Neural progenitor cell (in vitro differentiated cells): ENCODE results near the gene MPZL3. TPM values are rescaled to one million over a fixed set of nuclear protein-coding genes. Genes with fewer than 3 reads are reported as not detected.
"Not testable (repeated sequence)": the region's sequence is repeated elsewhere in the genome, so short reads cannot be mapped to it uniquely, and the experiment has no call there.

Experiments
- DNase-seq: peaks from one replicate; pipeline ENCODE4 v3.0.0-alpha.2; 2016; ENCODE audit warnings: low spot score
- H2AFZ ChIP-seq: fragments of 200-600 bp; sonication (generic); replicated peaks from 2 replicates; pipeline ENCODE4 v1.6.1; 2016; ENCODE audit warnings: antibody characterized with exemption
- H3F3A ChIP-seq: fragments of 200-600 bp; sonication (generic); 2 replicates; pipeline ENCODE4 v1.6.1; 2016; ENCODE audit warnings: antibody characterized with exemption, low read depth
- H3K27ac ChIP-seq: fragments of 200-600 bp; sonication (generic); 2 replicates; pipeline ENCODE4 v1.5.1; 2016; ENCODE audit warnings: mild to moderate bottlenecking
- H3K27me3 ChIP-seq: fragments of 200-600 bp; sonication (generic); 2 replicates; pipeline ENCODE4 v1.6.1; 2016; ENCODE audit warnings: mild to moderate bottlenecking, moderate library complexity
- H3K36me3 ChIP-seq: fragments of 200-600 bp; sonication (generic); 2 replicates; pipeline ENCODE4 v1.5.1; 2016
- H3K4me1 ChIP-seq: fragments of 200-600 bp; sonication (generic); 2 replicates; pipeline ENCODE4 v1.6.1; 2016; ENCODE audit warnings: mixed run types
- H3K4me2 ChIP-seq: fragments of 200-600 bp; sonication (generic); 2 replicates; pipeline ENCODE4 v1.6.1; 2016
- H3K4me3 ChIP-seq: fragments of 200-600 bp; sonication (generic); 2 replicates; pipeline ENCODE4 v1.5.1; 2016
- H3K79me2 ChIP-seq: fragments of 200-600 bp; sonication (generic); 2 replicates; pipeline ENCODE4 v1.6.1; 2016; ENCODE audit warnings: low read depth
- H3K9ac ChIP-seq: fragments of 200-600 bp; sonication (generic); 2 replicates; pipeline ENCODE4 v1.6.1; 2016
- H3K9me3 ChIP-seq: fragments of 200-600 bp; sonication (generic); 2 replicates; pipeline ENCODE4 v1.5.1; 2016; ENCODE audit warnings: low read depth
- H4K20me1 ChIP-seq: fragments of 200-600 bp; sonication (generic); 2 replicates; pipeline ENCODE4 v1.6.1; 2016; ENCODE audit warnings: low read depth
- H3K27ac Mint-ChIP-seq: 3 replicates; pipeline ENCODE4 v1.8.0; 2021; ENCODE audit warnings: mixed read lengths
- H3K27me3 Mint-ChIP-seq: 2 replicates; pipeline ENCODE4 v1.8.0; 2022; ENCODE audit warnings: low read depth, mild to moderate bottlenecking, inconsistent platforms, moderate library complexity, mixed read lengths; ENCODE audit not compliant: insufficient read depth
- H3K36me3 Mint-ChIP-seq: 3 replicates; pipeline ENCODE4 v1.8.0; 2021; ENCODE audit warnings: mixed read lengths
- H3K4me1 Mint-ChIP-seq: 3 replicates; pipeline ENCODE4 v1.8.0; 2021; ENCODE audit warnings: mixed read lengths
- H3K4me3 Mint-ChIP-seq: 3 replicates; pipeline ENCODE4 v1.8.0; 2021; ENCODE audit warnings: mild to moderate bottlenecking, moderate library complexity, mixed read lengths
- H3K9me3 Mint-ChIP-seq: 3 replicates; pipeline ENCODE4 v1.8.0; 2020; ENCODE audit warnings: mixed read lengths
- CTCF ChIP-seq: fragments of 200-600 bp; sonication (generic); IDR thresholded peaks from 2 replicates; pipeline ENCODE4 v1.5.1; 2017; ENCODE audit warnings: antibody characterized with exemption, mild to moderate bottlenecking
- EZH2 ChIP-seq: fragments of 200-600 bp; sonication (generic); IDR thresholded peaks from 2 replicates; pipeline ENCODE4 v1.6.1; 2017; ENCODE audit warnings: antibody characterized with exemption, mild to moderate bottlenecking, moderate library complexity
- EZH2phosphoT487 ChIP-seq: fragments of 200-600 bp; sonication (generic); IDR thresholded peaks from 2 replicates; pipeline ENCODE4 v1.6.1; 2017; ENCODE audit warnings: antibody characterized with exemption
- total RNA-seq: library from RNA; depleted of rRNA; stranded (reverse); fragments of >200 nt; gene quantifications from 2 replicates; pipeline ENCODE4 v1.2.3, GENCODE V29; 2015; ENCODE audit warnings: low replicate concordance

MPZL3 gene
- total RNA-seq, 1 donor from 2014 or later: 5.7 TPM

DNA sequence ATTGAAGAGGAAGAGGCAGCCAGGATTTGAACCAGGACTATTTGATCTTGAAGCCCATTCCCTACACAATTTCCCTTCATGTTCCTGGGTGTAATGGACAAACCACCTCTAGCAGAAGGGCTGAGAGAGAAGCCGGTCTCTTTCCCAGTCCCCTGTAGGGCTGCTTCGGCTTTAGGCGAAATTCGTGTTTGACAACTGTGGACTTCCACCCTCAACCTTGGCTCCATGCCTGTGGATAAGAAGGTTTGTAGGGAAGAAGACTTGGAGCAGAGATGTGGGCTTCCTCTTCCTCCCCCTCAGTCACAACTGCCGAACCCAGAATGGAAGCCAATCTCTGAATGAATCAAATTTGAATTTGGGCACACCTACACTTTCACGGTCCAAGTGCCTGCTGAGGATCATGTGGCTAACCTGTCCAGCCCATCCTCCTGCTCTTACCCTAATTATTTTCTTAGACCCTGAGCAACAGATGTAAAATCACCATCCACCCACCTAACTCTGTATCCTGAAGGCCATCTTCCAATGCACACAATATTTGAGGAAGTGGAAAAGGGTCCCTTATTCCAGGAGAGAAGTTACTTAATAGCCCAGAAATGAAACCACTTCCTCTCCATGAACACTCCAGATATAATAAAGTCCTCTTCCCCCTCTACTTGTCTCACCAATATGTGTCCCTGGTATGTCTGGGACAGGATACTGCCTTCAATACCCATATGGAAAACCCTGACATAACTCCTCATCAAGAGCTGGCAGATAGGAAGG lies 65.6 kb downstream of the MPZL3 start:
- H3K4me1 Mint-ChIP-seq: no peaks in the 10 kb centered on the region
- no peaks in the 10 kb centered on the region for H3K4me1 ChIP-seq
- H3K79me2 ChIP-seq: no peaks in the 10 kb centered on the region
- H3K36me3 Mint-ChIP-seq: peaks cover 3% of the 10 kb centered on the region
- no peak for TF ChIP-seq EZH2
- TF ChIP-seq CTCF: no peak
- TF ChIP-seq EZH2phosphoT487: no peak
- H4K20me1 ChIP-seq: no peaks in the 10 kb centered on the region
- H3K4me3 Mint-ChIP-seq: no peak overlapping the region
- no peaks in the 10 kb centered on the region for H3F3A ChIP-seq
- H3K27me3 ChIP-seq: no peaks in the 10 kb centered on the region
- H3K27ac ChIP-seq: no peak overlapping the region
- H3K9me3 ChIP-seq: no peaks in the 10 kb centered on the region
- no peak overlapping the region for H3K9ac ChIP-seq
- H3K36me3 ChIP-seq: no peaks in the 10 kb centered on the region
- H3K4me3 ChIP-seq: no peak overlapping the region
- no peak for DNase-seq
- H2AFZ ChIP-seq: no peak overlapping the region
- H3K9me3 Mint-ChIP-seq: peaks cover 10% of the 10 kb centered on the region
- no peaks in the 10 kb centered on the region for H3K27me3 Mint-ChIP-seq
- no peak overlapping the region for H3K27ac Mint-ChIP-seq
- no peak overlapping the region for H3K4me2 ChIP-seq

- Histone ChIP-seq H4K20me1 (no peaks in the 10 kb centered on the region), H3K9me3 (no peaks in the 10 kb centered on the region), H2AFZ (no peak overlapping the region), H3K4me1 (peaks cover 8% of the 10 kb centered on the region), H3K27me3 (no peaks in the 10 kb centered on the region), H3F3A (peaks cover 4% of the 10 kb centered on the region), H3K79me2 (no peaks in the 10 kb centered on the region), H3K27ac (no peak overlapping the region), H3K4me3 (no peak overlapping the region), H3K4me2 (no peak overlapping the region), H3K36me3 (no peaks in the 10 kb centered on the region), H3K9ac (no peak overlapping the region)
- H3K4me3 Mint-ChIP-seq: no peak overlapping the region
- H3K9me3 Mint-ChIP-seq: peaks cover 2% of the 10 kb centered on the region
- no peaks in the 10 kb centered on the region for H3K27me3 Mint-ChIP-seq
- no peak for DNase-seq
- no peaks in the 10 kb centered on the region for H3K36me3 Mint-ChIP-seq
- TF ChIP-seq EZH2phosphoT487 (no peak), EZH2 (no peak), CTCF (no peak)
- peaks cover 6% of the 10 kb centered on the region for H3K4me1 Mint-ChIP-seq
- H3K27ac Mint-ChIP-seq: peak overlapping the region; percentile 58
Observed at GRCh38 chr11:118184784-118185579, 67.2 kb downstream of the MPZL3 start.

- H3K27ac Mint-ChIP-seq, DNase-seq: not testable (repeated sequence)
Observed at GRCh38 chr11:118183691-118184090, 68.5 kb downstream of the MPZL3 start.

DNA sequence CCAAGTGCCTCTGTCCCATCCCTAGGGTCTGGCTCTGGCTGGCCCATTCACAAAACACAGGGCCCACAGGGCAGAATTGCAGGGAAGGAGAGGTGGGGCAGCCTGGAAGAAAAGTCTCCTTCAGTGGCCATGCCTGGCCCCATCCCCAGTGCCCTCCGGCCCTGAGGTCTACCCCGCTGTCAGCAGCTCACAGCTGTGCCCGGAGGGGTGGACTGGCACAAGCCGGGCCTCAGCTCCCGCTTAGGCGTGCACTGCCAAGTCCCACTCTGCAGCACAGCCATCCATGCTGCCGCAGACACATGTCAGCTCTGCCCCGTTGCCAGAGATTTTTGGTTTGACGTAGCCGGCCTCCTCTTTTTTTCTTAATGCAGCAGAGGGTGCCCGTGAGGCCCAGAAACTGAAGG lies 71.9 kb downstream of the MPZL3 start:
- no peak for TF ChIP-seq EZH2
- peak; percentile 16 for TF ChIP-seq CTCF
- H3K27ac ChIP-seq: no peak overlapping the region
- H3K9me3 Mint-ChIP-seq: no peaks in the 10 kb centered on the region
- peaks cover 14% of the 10 kb centered on the region for H3F3A ChIP-seq
- H3K27ac Mint-ChIP-seq: peak overlapping the region; percentile 26
- peaks cover 24% of the 10 kb centered on the region for H3K4me1 Mint-ChIP-seq
- peak overlapping the region; percentile 34 for H3K4me3 Mint-ChIP-seq
- no peaks in the 10 kb centered on the region for H3K79me2 ChIP-seq
- H2AFZ ChIP-seq: peak overlapping the region; percentile 98
- peak; percentile 76 for DNase-seq
- H3K4me3 ChIP-seq: peak overlapping the region; percentile 30
- H3K36me3 ChIP-seq: no peaks in the 10 kb centered on the region
- H3K27me3 Mint-ChIP-seq: peaks cover 6% of the 10 kb centered on the region
- H4K20me1 ChIP-seq: no peaks in the 10 kb centered on the region
- H3K27me3 ChIP-seq: peaks cover 12% of the 10 kb centered on the region
- peaks cover 20% of the 10 kb centered on the region for H3K4me1 ChIP-seq
- H3K9me3 ChIP-seq: no peaks in the 10 kb centered on the region
- peak overlapping the region; percentile 72 for H3K4me2 ChIP-seq
- no peaks in the 10 kb centered on the region for H3K36me3 Mint-ChIP-seq
- H3K9ac ChIP-seq: no peak overlapping the region

More at GRCh38 chr11:118183691-118184090, 68.5 kb downstream of the MPZL3 start:
- H3K9me3 Mint-ChIP-seq, H3K9ac ChIP-seq, H3K9me3 ChIP-seq, H3K79me2 ChIP-seq, H3K4me3 Mint-ChIP-seq, H2AFZ ChIP-seq, H3F3A ChIP-seq, H4K20me1 ChIP-seq, H3K27me3 ChIP-seq, H3K4me1 ChIP-seq, H3K27me3 Mint-ChIP-seq, H3K36me3 Mint-ChIP-seq, H3K4me3 ChIP-seq, H3K36me3 ChIP-seq, H3K4me2 ChIP-seq, H3K27ac ChIP-seq: not testable (repeated sequence)
- peaks cover 12% of the 10 kb centered on the region for H3K4me1 Mint-ChIP-seq
